Measurements from ENCODE around the gene C3orf62. TPM values are rescaled to one million over a fixed set of nuclear protein-coding genes. Genes with fewer than 3 reads are reported as not detected.
A peak's percentile ranks its signal among the peaks of the same experiment; 100 is the strongest.
"Not testable (repeated sequence)": the region's sequence is repeated elsewhere in the genome, so short reads cannot be mapped to it uniquely, and the experiment has no call there.

Gene C3orf62
- total and polyA plus RNA-seq, 3 donors from 2014 or later = 14.1 to 48.6 (median 25.9) TPM

DNA sequence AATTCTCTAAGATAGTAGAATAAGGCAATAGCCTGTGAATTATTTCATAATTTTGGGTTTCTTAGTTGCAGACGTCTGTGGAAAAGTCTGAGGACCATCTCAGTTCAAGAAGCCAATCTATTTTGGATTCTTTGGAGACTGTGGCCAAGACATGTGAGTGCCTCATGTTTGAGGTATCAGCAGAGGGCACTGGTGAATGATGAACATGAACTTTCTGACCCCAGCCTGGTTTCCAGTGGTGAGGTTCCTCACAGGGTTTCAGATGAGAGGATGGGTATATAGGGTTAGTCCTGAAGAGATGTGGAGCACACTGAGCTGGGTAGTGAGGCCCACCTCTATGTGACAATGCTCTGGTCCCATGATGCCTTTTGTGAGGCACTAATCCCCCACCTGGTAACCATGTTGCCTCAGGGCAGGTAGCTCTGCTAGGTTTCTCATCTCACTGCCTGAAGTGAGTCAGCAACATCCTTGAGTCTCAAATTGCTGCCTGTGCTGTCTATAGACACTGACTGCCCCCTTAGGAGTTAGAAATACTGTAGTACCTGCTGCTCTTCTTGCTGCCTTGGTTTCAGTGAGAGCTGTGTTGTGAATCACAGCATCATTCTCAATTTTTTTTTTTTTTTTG lies 32.3 kb downstream of the C3orf62 start:
- DNase-seq = no peak
- peaks cover under 1% of the 10 kb centered on the region for H3K4me1 ChIP-seq
- H3K27me3 ChIP-seq = no peaks in the 10 kb centered on the region
- WGBS, 2 donors = 52 to 63% methylated on average over 1 of the region's 1 CpG
- no peak overlapping the region for H3K4me3 ChIP-seq
- H3K27ac ChIP-seq = no peak overlapping the region
- H3K9me3 ChIP-seq = no peaks in the 10 kb centered on the region
- TF ChIP-seq, protein P1, sequence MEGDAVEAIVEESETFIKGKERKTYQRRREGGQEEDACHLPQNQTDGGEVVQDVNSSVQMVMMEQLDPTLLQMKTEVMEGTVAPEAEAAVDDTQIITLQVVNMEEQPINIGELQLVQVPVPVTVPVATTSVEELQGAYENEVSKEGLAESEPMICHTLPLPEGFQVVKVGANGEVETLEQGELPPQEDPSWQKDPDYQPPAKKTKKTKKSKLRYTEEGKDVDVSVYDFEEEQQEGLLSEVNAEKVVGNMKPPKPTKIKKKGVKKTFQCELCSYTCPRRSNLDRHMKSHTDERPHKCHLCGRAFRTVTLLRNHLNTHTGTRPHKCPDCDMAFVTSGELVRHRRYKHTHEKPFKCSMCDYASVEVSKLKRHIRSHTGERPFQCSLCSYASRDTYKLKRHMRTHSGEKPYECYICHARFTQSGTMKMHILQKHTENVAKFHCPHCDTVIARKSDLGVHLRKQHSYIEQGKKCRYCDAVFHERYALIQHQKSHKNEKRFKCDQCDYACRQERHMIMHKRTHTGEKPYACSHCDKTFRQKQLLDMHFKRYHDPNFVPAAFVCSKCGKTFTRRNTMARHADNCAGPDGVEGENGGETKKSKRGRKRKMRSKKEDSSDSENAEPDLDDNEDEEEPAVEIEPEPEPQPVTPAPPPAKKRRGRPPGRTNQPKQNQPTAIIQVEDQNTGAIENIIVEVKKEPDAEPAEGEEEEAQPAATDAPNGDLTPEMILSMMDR (IDR thresholded peaks at IDR 0.05) = no peak
- no peak for TF ChIP-seq POLR2A (IDR thresholded peaks at IDR 0.05)
- no peaks in the 10 kb centered on the region for H3K36me3 ChIP-seq (ENCODE audit: low read depth, missing control alignments)
- intact Hi-C loops (cut with DNase I; ENCODE audit: low total_unique reads) = no loop called here

DNA sequence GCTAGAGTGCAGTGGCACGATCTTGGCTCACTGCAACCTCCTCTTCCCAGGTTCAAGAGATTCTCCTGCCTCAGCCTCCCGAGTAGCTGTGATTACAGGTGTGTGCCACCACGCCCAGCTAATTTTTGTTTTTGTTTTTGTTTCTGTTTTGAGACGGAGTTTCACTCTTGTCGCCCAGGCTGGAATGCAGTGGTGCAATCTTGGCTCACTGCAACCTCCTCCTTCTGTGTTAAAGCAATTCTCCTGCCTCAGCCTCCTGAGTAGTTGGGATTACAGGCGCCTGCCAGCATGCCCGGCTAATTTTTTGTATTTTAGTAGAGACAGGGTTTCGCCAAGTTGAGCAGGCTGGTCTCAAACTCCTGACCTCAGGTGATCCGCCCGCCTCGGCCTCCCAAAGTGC lies 36.9 kb downstream of the C3orf62 start:
- Histone ChIP-seq H3K4me1 (peaks cover 10% of the 10 kb centered on the region), H3K27ac (peak overlapping the region in 1 of 2 donors; percentile 65)
- intact Hi-C loops (cut with DNase I; ENCODE audit: low total_unique reads); H3K9me3 ChIP-seq; H3K27me3 ChIP-seq; DNase-seq; H3K36me3 ChIP-seq (ENCODE audit: low read depth, missing control alignments); H3K4me3 ChIP-seq: not testable (repeated sequence)
- 92 to 97% methylated on average over 11 of the region's 11 CpGs for WGBS, 2 donors

DNA sequence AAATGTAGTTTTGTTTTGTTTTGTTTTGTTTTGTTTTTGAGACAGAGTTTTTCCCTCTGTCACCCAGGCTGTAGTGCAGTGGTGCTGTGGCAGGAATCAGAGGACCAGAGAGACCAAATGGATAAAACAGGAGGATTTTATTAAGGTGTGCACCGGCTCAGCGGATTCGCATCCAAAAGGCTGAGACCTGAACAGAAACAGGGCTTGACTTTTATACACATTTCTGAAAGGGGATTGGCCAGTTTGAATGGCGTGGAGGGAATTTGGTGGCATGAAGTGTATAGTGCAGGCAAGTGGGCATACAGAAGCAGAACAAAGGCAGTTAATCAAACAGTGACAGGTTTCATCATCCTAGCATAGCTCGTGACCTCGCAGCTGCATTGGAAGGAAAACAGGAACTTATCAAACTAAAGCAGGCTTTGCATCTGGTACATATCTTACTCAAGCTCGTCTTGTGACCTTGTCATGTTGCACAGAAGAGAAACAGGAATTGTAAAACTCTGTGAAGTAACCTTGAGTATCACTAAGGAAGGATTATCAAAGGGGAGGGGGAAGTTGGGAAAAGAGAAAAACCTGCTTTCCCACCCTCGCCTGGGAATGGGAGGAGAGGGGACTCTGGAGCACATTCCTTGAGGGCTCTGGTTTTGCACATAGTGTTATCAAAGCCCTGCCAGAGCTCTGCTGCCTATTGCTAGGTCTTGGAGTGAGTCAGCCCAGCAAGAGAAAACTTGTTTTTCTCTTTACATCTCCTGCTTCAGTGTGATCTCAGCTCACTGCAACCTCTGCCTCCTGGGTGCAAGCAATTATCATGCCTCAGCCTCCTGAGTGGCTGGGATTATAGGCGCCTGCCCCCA lies 38.5 kb downstream of the C3orf62 start:
- H3K27ac ChIP-seq = peak overlapping the region; percentile 2 to 65
- peak; percentile 83 for DNase-seq
- no peaks in the 10 kb centered on the region for H3K9me3 ChIP-seq
- H3K4me1 ChIP-seq = peaks cover 10% of the 10 kb centered on the region
- intact Hi-C loops (cut with DNase I; ENCODE audit: low total_unique reads) = no loop called here
- no peaks in the 10 kb centered on the region for H3K36me3 ChIP-seq (ENCODE audit: low read depth, missing control alignments)
- TF ChIP-seq, protein P1 (IDR thresholded peaks at IDR 0.05) = no peak
- TF ChIP-seq POLR2A (IDR thresholded peaks at IDR 0.05) = no peak
- no peaks in the 10 kb centered on the region for H3K27me3 ChIP-seq
- 49% methylated on average over 9 of the region's 9 CpGs for WGBS, 2 donors
- H3K4me3 ChIP-seq = no peak overlapping the region

DNA sequence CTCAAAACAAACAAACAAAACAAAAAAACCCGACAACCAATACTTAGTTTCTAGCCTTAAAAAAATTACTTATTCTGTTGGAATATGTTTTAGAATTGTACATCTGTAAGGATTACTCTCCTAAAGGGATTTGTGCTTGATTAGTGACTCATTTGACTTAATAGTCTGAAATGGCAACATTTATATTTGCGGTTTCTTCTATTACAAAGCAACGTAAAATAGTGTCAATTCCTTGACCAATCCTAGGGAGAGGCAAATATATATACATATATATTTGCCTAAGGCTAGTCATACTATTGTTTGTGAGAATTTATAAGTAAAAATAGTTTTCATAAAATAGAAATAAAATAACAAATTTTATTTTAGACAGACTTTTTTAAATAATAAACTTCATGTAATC lies 39.7 kb downstream of the C3orf62 start:
- TF ChIP-seq, protein P1 (IDR thresholded peaks at IDR 0.05) = no peak
- TF ChIP-seq POLR2A (IDR thresholded peaks at IDR 0.05) = no peak
- Histone ChIP-seq H3K4me1 (peaks cover 10% of the 10 kb centered on the region), H3K4me3 (no peak overlapping the region), H3K27me3 (no peaks in the 10 kb centered on the region), H3K27ac (peak overlapping the region in 1 of 2 donors; percentile 65), H3K36me3 (ENCODE audit: low read depth, missing control alignments) (no peaks in the 10 kb centered on the region), H3K9me3 (no peaks in the 10 kb centered on the region)
- DNase-seq = no peak
- intact Hi-C loops (cut with DNase I; ENCODE audit: low total_unique reads) = no loop called here
- 87 to 88% methylated on average over 3 of the region's 3 CpGs for WGBS, 2 donors

DNA sequence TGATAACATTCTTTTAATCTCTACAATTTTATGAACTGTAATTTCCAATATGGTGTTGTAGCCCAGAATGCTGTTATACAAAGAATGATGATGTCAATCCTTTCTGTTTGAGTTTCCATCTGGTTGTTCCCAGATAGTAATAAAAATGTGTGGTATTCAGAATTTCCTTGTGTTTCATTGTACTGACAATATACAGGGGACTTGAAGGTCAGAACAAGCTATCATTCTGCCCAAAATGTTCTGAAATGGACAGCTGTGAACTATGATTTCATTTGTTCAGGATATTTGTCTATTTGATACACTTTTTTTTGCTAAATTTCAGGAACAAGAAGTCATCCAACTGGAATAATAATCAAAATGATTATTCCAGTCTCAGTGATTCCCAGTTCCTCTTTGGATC lies 40.8 kb downstream of the C3orf62 start:
- no peak for DNase-seq
- H3K27me3 ChIP-seq = no peaks in the 10 kb centered on the region
- TF ChIP-seq, protein P1 (IDR thresholded peaks at IDR 0.05) = no peak
- TF ChIP-seq POLR2A (IDR thresholded peaks at IDR 0.05) = no peak
- H3K4me3 ChIP-seq = no peak overlapping the region
- no peaks in the 10 kb centered on the region for H3K36me3 ChIP-seq (ENCODE audit: low read depth, missing control alignments)
- intact Hi-C loops (cut with DNase I; ENCODE audit: low total_unique reads) = no loop called here
- H3K9me3 ChIP-seq = no peaks in the 10 kb centered on the region
- H3K4me1 ChIP-seq = peaks cover 10% of the 10 kb centered on the region
- H3K27ac ChIP-seq = peak overlapping the region in 1 of 2 donors; percentile 20

DNA sequence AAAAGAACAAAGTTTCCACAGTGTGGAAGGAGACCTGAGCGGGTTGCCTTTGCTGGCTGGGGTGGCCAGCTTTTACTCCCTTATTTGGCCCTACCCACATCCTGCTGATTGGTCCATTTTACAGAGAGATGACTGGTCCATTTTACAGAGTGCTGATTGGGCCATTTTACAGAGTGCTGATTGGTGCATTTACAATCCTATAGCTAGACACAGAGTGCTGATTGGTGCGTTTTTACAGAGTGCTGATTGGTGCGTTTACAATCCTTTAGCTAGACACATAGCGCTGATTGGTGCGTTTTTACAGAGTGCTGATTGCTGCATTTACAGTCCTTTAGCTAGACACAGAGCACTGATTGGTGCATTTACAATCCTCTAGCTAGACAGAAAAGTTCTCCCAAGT lies 48.2 kb downstream of the C3orf62 start:
- DNase-seq; H3K4me1 ChIP-seq; H3K27ac ChIP-seq; H3K36me3 ChIP-seq (ENCODE audit: low read depth, missing control alignments); H3K27me3 ChIP-seq; H3K9me3 ChIP-seq; intact Hi-C loops (cut with DNase I; ENCODE audit: low total_unique reads); H3K4me3 ChIP-seq: not testable (repeated sequence)
- 79 to 91% methylated on average over 5 of the region's 5 CpGs for WGBS, 2 donors

All from testis (tissue), 3 donors.